ENCODE data around the gene TMEM38B. TPM values are rescaled to one million over a fixed set of nuclear protein-coding genes. Genes with fewer than 3 reads are reported as not detected.

The TMEM38B gene
- total RNA-seq, 3 donors from 2014 or later (not counting 1 experiment from before 2014, with no cell fraction given) = 5.7 to 8.0 (median 8.0) TPM

GRCh38 chr9:105712773-105713172 lies 18.4 kb downstream of the TMEM38B start:
- Histone ChIP-seq H3K27ac (ENCODE audit: low read length) (no peak overlapping the region), H3K4me3 (ENCODE audit: low read length) (no peak overlapping the region), H3K4me1 (ENCODE audit: control insufficient read depth, insufficient read depth, low read length) (no peaks in the 10 kb centered on the region), H3K27me3 (ENCODE audit: control insufficient read depth, insufficient read depth, low read length) (no peaks in the 10 kb centered on the region), H3K36me3 (ENCODE audit: control insufficient read depth, insufficient read depth, low read length) (no peaks in the 10 kb centered on the region), H3K9me3 (ENCODE audit: control insufficient read depth, insufficient read depth, low read length) (no peaks in the 10 kb centered on the region)
- H3K4me3 Mint-ChIP-seq = no peak overlapping the region
- TF ChIP-seq CTCF (IDR thresholded peaks at IDR 0.05) = no peak
- no peaks in the 10 kb centered on the region for H3K9me3 Mint-ChIP-seq
- no peak for ATAC-seq
- no peak for DNase-seq
- H3K27me3 Mint-ChIP-seq (ENCODE audit: low read depth in 2 of 2) = no peaks in the 10 kb centered on the region
- peaks cover 6 to 7% of the 10 kb centered on the region in 2 donors for H3K4me1 Mint-ChIP-seq
- intact Hi-C loops (cut with micrococcal nuclease) = no loop called here
- no peaks in the 10 kb centered on the region for H3K36me3 Mint-ChIP-seq
- WGBS (ENCODE audit: insufficient coverage) = 90% methylated on average over 6 of the region's 6 CpGs
- no peak overlapping the region for H3K27ac Mint-ChIP-seq

- WGBS (ENCODE audit: insufficient coverage) = 96% methylated on average over 11 of the region's 11 CpGs
- ATAC-seq (no peak), DNase-seq (no peak)
- H3K4me3 Mint-ChIP-seq = no peak overlapping the region
- no peaks in the 10 kb centered on the region for H3K9me3 Mint-ChIP-seq
- no peaks in the 10 kb centered on the region for H3K36me3 ChIP-seq (ENCODE audit: control insufficient read depth, insufficient read depth, low read length)
- no peak overlapping the region for H3K4me3 ChIP-seq (ENCODE audit: low read length)
- no peaks in the 10 kb centered on the region for H3K9me3 ChIP-seq (ENCODE audit: control insufficient read depth, insufficient read depth, low read length)
- H3K27me3 ChIP-seq (ENCODE audit: control insufficient read depth, insufficient read depth, low read length) = no peaks in the 10 kb centered on the region
- no peaks in the 10 kb centered on the region for H3K36me3 Mint-ChIP-seq
- H3K27me3 Mint-ChIP-seq (ENCODE audit: low read depth in 2 of 2) = no peaks in the 10 kb centered on the region
- TF ChIP-seq CTCF (IDR thresholded peaks at IDR 0.05) = no peak
- H3K27ac Mint-ChIP-seq = no peak overlapping the region
- no peak overlapping the region for H3K27ac ChIP-seq (ENCODE audit: low read length)
- H3K4me1 ChIP-seq (ENCODE audit: control insufficient read depth, insufficient read depth, low read length) = no peaks in the 10 kb centered on the region
- intact Hi-C loops (cut with micrococcal nuclease) = no loop called here
- H3K4me1 Mint-ChIP-seq = peaks cover 4 to 5% of the 10 kb centered on the region in 2 donors
These were observed 19.1 kb downstream of the TMEM38B start for GRCh38 chr9:105713260-105714019.

GRCh38 chr9:105714020-105714331 lies 19.6 kb downstream of the TMEM38B start:
- ATAC-seq (no peak), DNase-seq (no peak)
- Histone ChIP-seq H3K9me3 (ENCODE audit: control insufficient read depth, insufficient read depth, low read length) (no peaks in the 10 kb centered on the region), H3K4me3 (ENCODE audit: low read length) (no peak overlapping the region), H3K36me3 (ENCODE audit: control insufficient read depth, insufficient read depth, low read length) (no peaks in the 10 kb centered on the region), H3K27me3 (ENCODE audit: control insufficient read depth, insufficient read depth, low read length) (no peaks in the 10 kb centered on the region), H3K27ac (ENCODE audit: low read length) (no peak overlapping the region), H3K4me1 (ENCODE audit: control insufficient read depth, insufficient read depth, low read length) (no peaks in the 10 kb centered on the region)
- Mint-ChIP-seq H3K9me3 (no peaks in the 10 kb centered on the region), H3K27ac (no peak overlapping the region), H3K4me1 (no peaks in the 10 kb centered on the region), H3K27me3 (ENCODE audit: low read depth in 2 of 2) (no peaks in the 10 kb centered on the region), H3K4me3 (no peak overlapping the region), H3K36me3 (no peaks in the 10 kb centered on the region)
- intact Hi-C loops (cut with micrococcal nuclease) = no loop called here
- WGBS (ENCODE audit: insufficient coverage) = 97% methylated on average over 2 of the region's 2 CpGs
- no peak for TF ChIP-seq CTCF (IDR thresholded peaks at IDR 0.05)

- 80% methylated on average over 1 of the region's 1 CpG for WGBS (ENCODE audit: insufficient coverage)
- H3K4me1 ChIP-seq (ENCODE audit: control insufficient read depth, insufficient read depth, low read length) = no peaks in the 10 kb centered on the region
- Mint-ChIP-seq H3K4me3 (no peak overlapping the region), H3K27ac (no peak overlapping the region), H3K4me1 (no peaks in the 10 kb centered on the region), H3K27me3 (ENCODE audit: low read depth in 2 of 2) (no peaks in the 10 kb centered on the region), H3K9me3 (no peaks in the 10 kb centered on the region), H3K36me3 (no peaks in the 10 kb centered on the region)
- H3K9me3 ChIP-seq (ENCODE audit: control insufficient read depth, insufficient read depth, low read length) = no peaks in the 10 kb centered on the region
- no peak overlapping the region for H3K27ac ChIP-seq (ENCODE audit: low read length)
- intact Hi-C loops (cut with micrococcal nuclease) = no loop called here
- H3K4me3 ChIP-seq (ENCODE audit: low read length) = no peak overlapping the region
- TF ChIP-seq CTCF (IDR thresholded peaks at IDR 0.05) = no peak
- ATAC-seq (no peak), DNase-seq (no peak)
- H3K36me3 ChIP-seq (ENCODE audit: control insufficient read depth, insufficient read depth, low read length) = no peaks in the 10 kb centered on the region
- no peaks in the 10 kb centered on the region for H3K27me3 ChIP-seq (ENCODE audit: control insufficient read depth, insufficient read depth, low read length)
These were observed 21.8 kb downstream of the TMEM38B start for GRCh38 chr9:105716146-105716545.

All from natural killer cell (primary cell).